GM21737 (cell line): ENCODE data around the gene RNF151.
A peak's percentile ranks its signal among the peaks of the same experiment; 100 is the strongest.
"Not testable (repeated sequence)": the region's sequence is repeated elsewhere in the genome, so short reads cannot be mapped to it uniquely, and the experiment has no call there.

Experiments used
- ATAC-seq: cut with Tn5 transposase; IDR thresholded peaks from one replicate; pipeline ENCODE4 v1.9.1; 2021; ENCODE audit warnings: mild to moderate bottlenecking, moderate library complexity; ENCODE audit not compliant: unreplicated experiment

RNF151 gene

GRCh38 chr16:2004795-2005517 is 38.3 kb downstream of the RNF151 start:
- ATAC-seq = no peak

DNA sequence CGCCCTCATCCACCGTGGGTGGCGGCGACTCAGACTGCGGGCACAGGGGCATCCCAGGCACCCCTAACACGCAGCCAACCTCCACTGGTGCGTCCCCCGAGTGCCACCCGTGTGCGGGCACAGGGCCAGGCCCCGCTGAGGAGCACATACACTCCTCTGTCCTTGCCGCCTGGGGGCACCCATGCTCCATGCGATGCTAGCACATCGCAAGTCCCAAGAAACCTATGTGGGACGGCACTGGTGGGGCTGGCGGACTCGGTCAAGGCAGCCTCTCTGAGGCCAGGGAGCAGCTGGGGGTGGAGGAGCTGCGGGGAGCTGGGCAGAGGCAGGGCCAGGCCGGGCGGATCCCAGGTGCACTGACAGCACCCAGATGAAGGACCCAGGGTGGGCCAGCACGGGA is 39.0 kb downstream of the RNF151 start:
- no peak for ATAC-seq

DNA sequence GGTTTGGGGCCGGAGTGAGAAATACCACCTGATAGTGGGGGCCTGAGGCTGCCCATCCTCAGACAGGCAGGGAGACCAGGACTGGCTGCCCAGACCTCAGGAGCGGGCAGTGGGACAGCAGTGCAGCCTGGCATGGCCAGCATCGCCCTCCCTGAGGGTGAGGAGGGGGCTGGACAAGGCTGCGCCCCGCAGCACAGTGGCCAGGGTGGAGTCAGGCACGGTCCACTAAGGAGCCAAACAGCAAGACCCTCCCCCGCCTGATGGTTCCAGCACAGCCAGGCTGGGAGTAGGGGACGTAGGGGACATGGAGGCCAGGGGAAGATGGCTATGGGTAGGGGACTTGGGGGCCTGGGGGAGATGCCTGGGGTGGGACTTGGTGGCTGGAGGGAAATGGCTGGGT is 39.7 kb downstream of the RNF151 start:
- no peak for ATAC-seq

- ATAC-seq = no peak
Observed at GRCh38 chr16:2007081-2007836, 40.6 kb downstream of the RNF151 start.

DNA sequence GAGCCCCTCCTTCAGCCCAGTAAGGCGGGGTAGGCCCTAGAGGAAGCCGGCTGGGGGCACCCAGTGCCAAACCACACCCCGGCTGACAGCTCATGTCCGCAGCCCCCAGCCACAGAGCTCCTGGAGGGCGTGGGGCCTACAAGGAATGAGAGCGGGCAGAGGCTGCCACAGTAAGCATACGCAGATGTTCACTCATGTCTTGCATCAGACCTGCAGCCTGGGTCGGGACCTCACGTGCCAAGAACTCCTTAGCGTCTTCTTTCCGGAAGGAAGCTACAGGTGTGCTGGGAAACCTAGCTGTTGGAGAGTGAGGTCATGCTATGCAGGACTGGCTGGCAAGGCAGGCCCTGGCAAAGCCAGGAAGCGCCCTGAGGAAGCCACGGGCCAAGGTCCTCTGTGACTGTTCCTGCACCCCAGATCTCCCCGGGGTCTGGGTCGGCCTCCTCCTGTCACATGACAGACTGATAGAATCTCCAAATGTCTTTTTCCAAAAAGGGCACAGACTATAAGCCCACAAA is 41.4 kb downstream of the RNF151 start:
- no peak for ATAC-seq

DNA sequence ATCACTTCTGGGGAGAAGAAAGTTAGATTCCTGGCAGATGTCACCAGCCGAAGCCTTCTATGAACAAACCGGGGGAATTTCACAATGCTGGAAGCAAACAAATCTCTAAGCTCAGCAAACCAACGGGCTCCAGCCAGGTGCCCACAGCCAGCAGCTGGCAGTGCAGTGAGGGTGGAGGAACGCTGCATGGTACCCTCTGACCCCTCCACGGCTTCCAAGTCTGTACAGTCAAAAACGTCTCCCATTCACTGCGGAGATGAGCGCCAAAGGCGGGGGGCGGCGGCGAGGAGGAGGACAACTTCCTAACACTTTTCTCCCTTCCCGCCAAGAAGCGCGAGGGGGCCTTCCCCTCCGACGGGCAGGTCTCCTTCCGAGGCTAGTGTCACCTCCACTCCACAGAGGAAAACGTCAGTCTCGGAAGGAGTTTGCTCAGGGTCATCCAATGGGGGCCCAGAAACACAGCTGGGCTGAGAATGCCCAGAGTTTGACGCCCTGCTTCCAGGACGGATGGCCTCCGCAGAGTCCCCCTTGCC is 42.0 kb downstream of the RNF151 start:
- peak; percentile 7 for ATAC-seq

DNA sequence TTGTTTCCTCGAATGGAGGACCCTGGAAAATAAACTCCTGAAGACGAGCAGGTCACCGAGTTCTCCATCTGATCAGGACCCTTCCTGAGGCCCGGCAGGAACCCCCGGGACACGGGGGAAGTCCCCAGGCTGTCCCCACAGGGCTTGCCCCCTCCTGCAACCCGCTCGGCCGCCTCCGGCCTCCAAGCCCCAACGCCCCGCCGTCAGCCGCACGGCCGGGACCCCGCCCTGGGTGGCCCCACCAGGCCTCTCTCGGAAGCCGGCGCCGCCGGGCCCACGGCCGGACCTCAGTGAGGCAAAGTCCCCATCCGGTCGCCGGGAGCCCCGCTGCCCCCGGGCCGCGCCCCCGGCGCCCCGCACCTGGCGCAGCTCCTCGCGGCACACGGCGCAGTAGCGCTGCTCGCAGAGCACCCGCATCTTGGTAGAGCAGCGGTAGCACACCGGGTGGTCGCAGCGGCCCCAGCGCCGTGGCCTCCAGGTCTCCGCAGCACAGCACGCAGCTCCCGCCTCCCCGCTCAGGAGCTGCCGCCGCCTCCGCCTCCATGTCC is 42.6 kb downstream of the RNF151 start:
- ATAC-seq = peak; percentile 21

GRCh38 chr16:2009791-2010510 is 43.3 kb downstream of the RNF151 start, which contains the start of gene ZNF598:
ZNF598 (minus strand) TSS chr16:2009821.
- peak; percentile 82 for ATAC-seq

DNA sequence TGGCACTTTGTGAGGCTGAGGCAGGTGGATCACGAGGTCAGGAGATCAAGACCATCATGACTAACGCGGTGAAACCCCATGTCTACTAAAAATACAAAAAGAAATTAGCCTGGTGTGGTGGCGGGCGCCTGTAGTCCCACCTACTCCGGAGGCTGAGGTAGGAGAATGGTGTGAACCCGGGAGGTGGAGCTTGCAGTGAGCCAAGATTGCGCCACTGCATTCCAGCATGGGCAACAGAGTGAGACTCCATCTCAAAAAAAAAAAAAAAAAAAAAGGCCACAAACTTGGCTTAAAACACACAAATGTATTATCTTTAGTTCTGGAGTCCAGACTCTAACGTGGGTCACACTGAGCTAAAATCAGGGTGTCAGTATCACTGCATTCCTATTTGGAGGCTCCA is 45.1 kb downstream of the RNF151 start:
- not testable (repeated sequence) for ATAC-seq

DNA sequence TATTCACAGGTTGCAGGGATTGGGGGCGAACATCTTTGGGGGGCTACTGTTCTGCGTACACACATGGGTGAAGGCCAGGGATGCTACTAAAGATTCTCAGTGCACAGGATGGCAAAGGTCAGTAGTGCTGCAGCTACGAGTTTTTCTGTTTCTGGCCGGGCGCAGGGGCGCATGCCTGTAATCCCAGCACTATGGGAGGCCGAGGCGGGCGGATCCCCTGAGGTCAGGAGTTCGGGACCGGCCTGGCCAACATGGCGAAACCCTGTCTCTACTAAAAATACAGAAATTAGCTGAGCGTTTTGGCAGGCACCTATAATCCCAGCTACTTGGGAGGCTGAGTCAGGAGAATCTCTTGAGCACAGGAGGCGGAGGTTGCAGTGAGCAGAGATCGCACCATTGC is 46.9 kb downstream of the RNF151 start:
- ATAC-seq = no peak

- ATAC-seq = no peak
Observed at GRCh38 chr16:2015117-2015946, 48.7 kb downstream of the RNF151 start.

DNA sequence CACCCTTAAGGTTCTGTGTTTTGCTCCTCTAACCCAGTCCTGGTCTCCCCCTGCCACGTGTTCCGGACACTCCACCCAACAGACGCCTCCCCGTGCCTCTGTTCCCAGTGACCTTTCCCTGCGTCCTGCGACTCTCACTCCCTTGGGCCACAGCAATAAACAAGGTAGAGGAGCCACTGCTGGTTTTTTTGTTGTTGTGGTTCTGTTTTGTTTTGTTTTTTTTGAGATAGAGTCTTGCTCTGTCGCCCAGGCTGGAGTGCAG is 49.2 kb downstream of the RNF151 start:
- ATAC-seq = no peak

- ATAC-seq = no peak
Observed at GRCh38 chr16:2016407-2016922, 49.8 kb downstream of the RNF151 start.
